HS-5 (cell line): ENCODE measurements around the gene PLB1.
"Not testable (repeated sequence)": the region's sequence is repeated elsewhere in the genome, so short reads cannot be mapped to it uniquely, and the experiment has no call there.

Experiments used
- DNase-seq: peaks from one replicate; pipeline ENCODE4 v3.0.0-alpha.2; 2012; ENCODE audit warnings: low read depth

The PLB1 gene

DNA sequence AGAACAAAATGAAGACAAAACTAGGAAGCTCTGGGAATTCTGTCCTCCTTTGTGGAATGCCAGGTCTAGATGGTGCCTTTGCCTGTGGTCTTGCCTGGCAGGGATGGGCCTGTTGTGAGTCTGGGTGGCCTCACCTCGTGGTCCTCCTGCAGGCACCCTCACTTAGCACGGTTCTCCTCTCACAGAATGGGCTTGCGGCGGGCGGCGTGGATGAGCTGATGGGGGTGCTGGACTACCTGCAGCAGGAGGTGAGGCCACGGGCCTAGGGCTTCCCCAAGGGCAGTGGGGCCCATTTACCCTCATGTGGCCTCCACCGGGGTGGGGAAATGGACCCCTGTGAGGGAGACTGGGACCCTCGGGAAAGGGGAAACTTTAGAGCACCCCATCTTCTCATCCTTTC is 42.3 kb downstream of the PLB1 start:
- no peak for DNase-seq

DNA sequence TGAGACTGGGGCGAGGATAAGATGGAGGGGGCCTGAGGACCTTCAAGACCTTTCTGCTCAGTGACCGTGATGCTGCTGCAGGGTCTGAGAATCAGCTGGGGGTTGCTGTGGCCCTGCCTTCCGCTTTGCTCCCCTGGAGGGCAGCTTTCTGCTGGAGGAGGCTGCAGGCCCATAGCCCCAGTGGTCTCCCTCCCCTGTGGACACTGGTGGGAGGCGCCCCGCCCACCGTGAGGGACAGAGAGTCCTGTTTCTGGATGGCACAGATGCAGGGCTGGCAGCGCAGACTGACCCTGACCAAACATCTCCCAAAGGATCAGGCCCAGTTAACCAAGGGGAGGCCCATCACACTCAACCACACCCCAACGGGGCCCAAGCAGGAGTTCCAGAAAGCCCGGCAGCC is 42.8 kb downstream of the PLB1 start:
- no peak for DNase-seq

DNA sequence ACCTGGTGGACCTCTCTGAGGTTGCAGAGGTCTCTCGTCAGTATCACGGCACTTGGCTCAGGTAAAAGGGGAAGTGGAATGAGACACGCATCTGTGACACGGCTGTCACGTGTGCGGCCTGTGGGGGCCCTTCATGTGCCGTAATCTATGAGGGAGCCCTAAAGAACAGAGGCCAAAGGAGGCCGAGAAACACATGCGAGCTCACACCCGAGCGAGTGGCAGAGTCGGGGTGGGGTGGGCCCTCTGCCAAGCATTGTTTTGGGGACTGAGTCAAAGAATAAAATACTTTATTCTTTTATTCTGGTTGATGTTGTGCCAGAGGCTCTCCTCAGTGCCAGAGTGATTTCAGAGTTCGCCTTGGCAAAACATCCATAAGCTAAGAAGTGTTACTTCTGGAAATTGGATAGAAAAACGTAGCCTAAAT is 43.3 kb downstream of the PLB1 start:
- no peak for DNase-seq

DNA sequence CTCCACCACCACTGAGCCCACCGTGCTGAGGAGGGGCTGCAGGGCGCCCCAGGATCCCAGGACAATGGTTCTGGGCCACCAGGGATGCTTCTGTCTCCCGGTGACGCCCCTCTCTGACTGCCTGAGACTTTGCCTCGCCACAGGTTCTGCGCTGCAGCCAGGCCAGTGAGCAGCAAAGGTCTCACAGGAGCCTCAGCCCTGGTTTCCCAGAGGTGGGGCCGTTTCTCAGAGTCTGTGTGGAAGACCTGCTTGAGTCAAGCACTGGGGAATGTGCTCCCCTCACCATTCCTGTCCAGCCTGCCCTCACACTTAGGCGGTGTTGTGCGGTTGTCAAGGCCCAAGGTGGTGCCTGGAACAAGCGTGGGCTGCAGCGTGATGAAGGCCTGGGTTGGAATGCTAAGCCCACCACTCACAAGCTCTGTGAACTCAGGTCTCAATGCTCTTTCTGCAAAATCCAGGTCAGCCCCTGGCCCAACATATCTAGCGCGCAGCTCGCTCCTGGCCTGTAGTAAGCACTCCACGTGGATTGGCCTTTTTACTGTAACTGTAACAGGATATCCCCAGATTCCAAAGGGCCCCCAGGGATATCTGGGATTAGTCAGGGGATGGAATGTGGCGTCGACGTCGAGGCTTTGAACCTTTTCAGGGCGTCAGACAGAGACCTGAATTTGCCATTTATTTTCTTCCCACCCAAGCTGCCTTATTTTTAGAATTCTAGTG is 47.6 kb downstream of the PLB1 start:
- no peak for DNase-seq

DNA sequence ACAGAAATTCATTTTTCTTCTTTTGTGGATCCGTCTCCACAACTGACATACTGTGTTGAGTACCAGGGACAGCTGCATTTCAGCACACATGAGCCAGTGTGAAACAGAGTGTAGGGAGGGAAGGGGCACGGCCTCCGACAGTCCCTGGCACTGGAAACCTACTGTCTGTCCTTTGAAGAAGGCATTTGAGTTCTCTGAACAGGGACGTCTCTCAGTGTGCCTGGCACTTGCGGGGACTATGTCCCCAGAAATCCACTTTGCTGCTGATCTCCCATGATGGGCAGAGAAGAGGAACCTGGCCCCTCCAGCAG is 48.1 kb downstream of the PLB1 start:
- DNase-seq = no peak

DNA sequence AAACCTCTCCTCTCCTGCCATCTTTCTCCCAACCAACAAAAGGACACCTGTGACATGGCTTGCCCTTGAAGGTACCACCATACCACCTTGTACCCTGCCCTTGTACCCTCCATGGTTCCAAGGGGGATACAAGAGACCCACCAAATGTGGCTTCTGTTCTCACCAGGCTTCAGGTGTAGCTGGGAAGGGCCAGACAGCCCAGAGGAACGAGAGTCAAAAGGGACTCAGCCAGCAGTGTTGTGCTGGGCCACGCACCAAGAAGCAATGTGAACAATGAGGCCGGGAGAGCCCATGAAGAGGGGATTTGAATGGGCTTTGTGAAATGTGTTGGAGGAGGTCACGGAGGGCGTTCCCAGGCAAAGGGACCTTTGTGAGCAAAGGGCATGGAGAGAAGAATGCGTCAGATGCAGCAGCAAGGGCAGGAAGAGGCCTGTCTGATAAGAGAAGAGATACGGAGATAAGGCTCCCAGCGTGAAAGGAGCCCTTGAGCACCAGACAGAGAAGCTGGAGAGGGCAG is 48.6 kb downstream of the PLB1 start:
- no peak for DNase-seq

DNA sequence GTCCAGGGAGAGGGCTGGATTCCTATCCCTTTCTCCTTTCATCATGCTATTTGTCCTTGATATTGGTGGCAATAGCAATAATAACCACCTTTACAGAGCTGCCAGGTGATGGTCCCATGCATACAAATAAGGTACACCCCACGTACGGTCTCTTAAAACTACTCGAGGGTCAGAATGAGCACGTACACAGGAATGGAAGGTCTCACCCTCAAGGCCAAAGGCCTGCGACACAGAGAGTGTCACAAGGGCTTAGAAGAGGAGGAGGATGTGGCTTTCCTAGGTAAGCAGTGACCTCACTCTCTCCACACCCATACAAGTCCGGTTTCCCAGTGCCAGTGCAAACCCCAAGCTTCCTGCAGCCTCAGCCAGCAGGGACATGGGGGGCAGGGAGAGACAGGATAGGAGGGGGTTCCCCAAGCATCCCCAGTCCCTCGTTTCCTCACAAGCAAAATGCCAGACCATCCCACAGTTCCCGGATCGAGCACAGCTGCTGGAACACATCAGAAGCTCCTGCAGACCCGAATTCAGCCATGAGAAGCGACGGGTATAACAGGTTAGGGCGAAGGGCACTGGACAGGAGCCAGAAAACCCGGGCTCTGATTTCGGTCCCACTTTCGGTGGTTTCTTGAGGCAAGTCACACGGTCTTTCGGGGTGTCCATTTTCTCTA is 49.2 kb downstream of the PLB1 start:
- DNase-seq = no peak

DNA sequence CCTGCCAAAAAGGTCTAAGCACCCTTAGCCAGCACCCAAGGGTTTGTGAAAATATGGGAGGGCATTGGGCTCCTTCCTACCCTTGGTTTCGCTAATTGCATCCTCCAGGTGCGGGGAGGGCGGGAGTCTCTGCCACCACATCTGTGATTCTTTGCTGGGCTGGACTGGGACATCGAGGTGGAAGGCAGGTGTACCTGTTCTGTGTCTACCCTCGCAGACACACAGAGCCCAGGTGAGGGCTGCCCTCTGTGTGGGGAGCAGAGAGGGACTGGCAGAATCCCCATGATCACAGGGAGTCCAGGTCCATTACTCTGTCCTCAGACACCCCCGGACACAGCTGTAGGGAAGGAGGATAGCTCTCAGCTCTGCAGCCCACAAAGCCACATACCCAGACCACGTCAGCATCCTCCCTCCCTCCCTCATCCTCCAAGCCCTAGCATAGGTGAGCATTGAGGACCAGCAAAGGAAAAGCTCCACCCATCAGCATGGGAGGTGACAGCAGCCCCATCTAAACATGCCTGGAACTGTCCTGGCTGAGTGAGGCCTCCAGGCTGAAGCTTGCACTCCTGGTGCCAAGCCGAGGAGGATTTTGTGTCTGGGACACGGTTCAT is 49.8 kb downstream of the PLB1 start:
- no peak for DNase-seq

DNA sequence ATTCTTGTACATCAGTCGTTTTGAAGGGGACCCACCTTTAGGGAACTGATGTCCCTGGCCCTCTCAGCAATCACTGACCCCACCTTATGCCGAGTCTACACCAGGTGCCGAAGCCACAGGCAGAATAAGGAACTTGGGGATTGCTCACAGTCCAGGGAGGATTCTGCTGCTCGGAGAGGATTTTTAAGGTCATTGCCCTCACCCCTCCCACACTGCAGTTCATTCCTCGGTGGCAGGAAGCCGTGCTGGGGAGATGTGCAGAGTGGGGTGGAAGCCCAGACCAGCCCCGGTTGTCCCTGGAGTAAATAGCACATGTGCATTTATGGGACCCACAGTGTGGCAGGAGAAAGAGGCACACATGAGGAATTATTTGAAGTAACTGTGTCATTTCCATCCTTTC is 50.4 kb downstream of the PLB1 start:
- no peak for DNase-seq

DNA sequence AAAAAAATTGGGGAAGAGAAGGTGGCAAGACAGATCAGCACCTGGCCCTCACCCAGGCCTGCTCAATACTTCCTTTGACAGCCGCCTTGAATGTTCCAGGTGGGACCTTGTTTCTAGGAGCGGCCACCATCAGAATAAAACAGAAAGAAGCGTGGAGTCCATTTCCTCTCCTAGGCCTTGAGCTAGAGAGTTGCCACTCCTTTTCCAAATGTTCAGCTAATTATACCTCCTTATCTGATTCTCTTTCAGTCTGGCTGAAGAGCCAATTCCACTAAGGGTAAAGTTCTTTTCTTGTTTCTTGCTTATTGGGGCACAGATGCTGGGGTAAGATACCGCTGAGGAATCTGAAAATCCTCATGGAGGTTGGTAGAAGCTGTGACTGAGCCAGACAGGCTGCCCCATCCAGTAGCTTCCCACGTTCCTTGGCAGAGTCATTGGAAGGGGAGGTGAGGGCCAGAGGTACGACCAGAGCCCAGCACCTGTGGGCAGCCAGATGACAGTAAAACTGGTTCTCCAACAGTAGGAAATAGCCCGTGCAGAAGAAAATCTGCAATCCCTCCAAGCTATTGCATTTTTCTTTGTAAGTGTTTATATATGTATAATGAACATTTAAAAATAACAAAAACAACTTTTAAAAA is 51.5 kb downstream of the PLB1 start:
- no peak for DNase-seq

DNA sequence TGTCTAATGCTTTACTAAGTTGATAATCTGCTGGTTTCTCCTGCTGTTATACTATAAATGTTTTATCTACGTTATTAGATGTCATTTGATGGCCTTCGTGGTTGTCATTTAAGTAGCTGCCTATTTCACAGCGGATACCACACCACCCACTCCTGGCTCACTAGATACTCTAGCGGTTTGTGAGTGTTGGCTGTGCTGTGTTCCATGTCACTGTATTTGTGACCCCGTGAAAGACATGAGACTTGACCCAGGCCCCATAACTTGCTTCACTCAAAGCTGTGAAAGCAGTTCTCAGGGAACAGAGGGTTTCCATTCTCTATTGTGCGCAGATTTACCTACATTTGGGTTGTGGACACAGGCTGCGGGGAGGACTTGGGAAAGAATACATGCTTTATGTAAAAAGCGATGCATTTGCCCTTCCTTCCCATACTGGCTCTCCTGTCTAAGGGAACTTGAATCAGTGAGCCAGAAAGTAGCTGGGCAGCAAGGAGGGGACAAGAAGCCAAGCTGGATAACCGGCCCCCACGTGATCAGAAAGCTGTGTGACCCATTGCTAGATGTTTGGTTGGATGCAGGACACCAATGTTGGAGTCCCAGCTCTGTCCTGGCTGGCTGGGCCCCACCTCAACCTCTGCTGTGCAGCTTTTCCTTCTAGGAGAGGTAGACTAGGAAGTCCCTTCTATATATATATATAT is 52.2 kb downstream of the PLB1 start:
- DNase-seq = no peak

DNA sequence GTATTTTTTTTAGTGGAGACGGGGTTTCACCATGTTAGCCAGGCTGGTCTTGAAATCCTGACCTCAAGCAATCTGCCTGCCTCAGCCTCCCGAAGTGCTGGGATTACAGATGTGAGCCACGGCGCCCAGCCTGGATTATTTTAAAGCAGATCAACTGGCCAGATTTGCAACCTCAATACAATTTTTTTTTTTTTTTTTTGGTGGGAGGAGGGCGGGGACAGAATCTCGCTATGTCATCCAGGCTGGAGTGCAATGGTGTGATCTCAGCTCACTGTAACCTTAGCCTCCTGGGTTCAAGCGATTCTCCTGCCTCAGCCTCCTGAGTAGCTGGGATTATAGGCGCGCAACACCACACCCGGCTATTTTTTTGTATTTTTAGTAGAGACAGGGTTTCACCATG is 54.5 kb downstream of the PLB1 start:
- DNase-seq = not testable (repeated sequence)

DNA sequence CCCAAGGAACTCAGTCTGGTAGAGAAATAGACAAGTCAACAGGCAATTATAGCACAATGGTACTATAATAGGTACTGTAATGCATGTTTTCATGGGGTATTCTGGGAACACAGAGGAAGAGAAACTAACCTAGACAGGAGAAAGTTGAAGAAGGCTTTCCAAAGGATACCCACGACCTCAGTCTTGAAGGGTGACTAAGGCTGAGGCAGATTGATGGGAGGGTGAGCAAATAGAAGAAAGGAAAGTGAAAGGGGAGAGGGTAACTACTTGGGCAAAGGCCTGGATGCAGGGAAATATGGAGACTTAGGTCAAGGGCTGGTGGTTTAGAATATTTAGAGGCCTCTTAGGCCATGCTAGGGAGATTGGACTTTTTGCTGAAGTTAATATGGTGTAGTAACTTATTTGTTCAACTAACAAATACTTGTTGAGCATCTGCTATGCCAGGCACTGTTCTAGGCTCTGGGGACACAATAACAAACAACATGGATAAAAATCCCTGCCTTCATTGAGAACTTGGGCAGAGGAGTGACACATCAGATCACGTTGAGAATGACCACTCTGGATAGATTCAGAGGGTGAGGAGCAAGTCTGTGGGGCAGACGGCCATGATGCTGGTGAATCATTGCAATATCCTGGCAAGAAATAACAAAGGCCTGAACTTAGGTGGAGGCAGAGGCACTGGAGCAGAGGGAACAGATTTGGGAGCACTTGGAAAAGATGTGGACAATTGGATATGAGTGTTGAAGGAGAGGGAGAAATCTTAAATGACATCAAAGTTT is 56.4 kb downstream of the PLB1 start:
- no peak for DNase-seq

DNA sequence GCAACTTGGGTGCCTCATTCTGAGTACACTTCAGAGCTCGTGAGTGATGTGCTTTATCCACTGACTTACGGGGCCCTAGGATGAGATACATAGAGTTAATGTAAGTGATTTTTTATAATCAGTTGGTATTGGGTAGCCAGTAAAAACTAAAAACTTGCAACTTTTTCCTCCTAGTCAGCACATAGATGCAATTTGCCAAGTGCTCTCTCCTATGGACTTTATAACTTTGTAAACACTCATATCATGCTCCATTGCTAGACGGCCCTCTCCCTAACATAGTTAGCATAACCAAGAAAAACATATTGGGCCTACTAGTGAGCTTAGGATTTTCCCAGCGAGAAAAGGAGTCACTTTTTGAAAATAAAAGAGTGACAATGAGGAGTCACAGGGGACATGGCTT is 60.4 kb downstream of the PLB1 start:
- DNase-seq = no peak

DNA sequence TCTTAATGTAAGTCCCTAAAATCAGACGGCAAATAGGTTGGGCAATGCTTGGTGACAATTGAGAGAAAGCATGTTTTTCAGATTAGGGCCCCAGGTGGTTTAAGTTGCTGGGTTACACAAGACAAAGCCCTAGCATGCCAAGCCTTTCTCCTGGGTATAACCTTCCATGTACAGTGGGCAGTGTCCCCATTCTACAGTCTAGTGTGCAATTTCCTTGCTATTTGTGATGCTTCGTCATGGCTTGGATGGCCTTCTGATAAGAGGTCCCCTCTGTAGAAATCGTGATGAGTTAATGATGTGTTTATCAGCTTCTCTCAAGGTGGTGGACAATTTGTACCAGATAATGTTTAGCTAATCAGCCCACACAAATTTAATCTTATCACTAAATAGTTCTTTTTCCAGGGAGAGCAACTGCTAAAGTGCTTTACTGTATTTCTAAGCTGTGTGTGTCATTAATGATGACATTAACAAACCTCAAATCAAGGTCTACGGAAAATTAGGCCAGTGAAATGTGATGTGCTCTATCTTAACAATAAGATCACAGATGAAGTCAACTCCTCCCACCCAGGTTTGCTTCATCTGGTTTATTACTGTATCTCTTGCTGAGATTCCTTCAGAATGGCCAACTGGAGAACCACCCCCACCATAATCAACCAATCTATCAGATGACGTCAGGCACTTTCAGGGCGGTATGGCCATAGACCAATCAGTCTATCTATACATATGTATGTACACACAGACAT is 61.7 kb downstream of the PLB1 start:
- DNase-seq = no peak

DNA sequence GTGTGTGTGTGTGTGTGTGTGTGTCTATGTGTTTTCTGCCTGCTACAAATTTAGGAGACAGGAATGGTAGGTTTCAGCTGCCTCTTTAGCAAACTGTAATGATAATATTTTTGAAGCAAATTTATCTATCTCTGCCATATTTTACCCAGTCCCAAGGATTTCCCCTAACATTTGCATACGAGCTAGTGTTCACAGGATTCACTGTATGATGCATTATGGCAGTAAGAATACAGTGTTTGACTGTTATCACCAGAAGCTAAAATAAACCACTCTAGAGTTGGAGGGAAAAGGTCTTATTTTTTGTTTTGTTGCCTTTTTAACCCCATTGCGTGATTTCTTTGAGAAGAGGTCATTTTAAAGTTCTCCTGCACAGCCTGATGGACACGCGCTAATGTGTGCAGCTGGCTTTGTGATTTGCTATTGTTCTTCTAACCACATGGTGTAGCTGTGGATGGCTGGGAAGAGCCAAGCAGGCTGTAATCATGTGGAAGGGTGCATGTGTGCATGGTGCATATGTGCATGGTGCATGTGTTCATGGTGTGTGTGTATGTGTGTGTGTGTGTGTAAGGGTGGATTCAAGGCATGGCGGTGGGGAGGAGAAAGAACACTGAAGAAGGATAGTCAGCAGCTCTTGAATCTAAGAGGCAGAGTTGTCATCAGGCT is 62.4 kb downstream of the PLB1 start:
- DNase-seq = no peak

DNA sequence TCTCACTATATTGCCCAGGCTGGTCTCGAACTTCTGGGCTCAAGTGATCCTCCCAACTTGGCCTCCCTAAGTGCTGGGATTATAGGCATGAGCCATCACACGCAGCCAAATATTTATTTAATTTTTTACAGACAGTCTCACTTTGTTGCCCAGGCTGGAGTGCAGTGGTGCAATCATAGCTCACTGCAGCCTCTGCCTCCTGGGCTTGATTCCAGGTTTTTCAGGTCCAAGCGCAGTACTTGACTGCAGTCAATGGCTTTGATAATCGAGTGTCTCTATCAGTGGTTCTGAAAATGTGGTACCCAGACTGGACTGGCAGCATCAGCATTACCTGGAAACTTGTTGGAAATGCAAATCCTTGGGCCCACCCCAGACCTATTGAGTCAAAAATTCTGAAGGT is 63.1 kb downstream of the PLB1 start:
- no peak for DNase-seq

DNA sequence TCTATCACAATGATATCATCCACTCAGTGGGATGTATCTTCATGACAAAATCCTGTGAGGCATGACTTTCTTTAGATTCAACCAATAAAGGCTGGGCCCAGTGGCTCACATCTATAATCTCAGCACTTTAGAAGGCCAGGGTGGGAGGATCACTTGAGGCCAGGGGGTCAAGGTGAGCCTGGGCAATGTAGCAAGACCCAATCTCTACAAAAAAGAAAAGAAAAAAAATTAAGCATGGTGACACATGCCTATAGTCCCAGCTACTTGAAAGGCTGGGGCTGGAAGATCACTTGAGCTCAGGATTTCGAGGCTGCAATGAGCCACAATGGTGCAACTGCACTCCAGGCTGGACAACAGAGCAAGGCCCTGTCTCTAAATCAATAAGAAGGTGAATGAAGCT is 68.0 kb downstream of the PLB1 start:
- no peak for DNase-seq

DNA sequence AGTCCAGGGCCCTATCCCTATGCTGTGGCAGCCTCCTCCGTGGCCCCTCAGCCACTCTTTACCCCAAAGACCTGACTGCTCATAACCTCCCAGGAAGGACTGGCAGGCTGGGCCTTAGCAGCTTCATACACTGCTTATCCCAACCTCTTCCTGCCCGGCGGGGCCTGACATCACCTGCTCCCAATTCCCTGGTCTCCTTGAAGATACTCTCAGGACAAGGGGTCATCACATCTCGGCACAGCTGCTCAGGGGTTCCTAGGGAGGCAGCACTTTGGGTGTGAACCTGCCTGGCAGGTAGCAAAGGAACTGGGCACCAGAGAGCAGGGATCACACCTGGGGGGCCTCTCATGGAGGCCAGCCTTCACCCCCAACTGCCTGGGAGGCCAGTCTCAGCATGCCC is 68.5 kb downstream of the PLB1 start:
- DNase-seq = no peak

DNA sequence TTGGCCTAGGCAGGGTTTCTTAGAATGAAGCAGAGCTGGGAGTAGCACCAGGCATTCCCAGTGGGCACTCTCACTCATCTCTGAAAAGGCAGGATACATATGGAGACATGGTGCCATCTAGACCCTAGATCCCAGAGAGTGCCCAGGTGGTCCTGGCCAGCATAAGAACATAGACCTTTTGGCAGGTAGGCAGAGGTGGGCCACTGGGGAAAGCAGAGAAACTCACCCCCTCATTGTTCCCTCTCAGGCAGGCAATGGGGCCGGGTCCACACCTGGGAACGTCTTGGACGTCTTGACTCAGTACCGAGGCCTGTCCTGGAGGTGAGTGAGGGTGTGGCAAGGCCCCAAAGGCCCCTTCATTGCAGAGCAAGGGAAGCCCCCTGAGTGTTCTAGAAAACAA is 69.2 kb downstream of the PLB1 start:
- DNase-seq = no peak
